GM18502 (cell line): ENCODE results near the gene MYO1D.

Experiments
- ATAC-seq: cut with Tn5 transposase; IDR thresholded peaks from one replicate; pipeline ENCODE4 v1.9.1; 2021; ENCODE audit warnings: mild to moderate bottlenecking; ENCODE audit not compliant: unreplicated experiment, poor library complexity

Gene MYO1D

DNA sequence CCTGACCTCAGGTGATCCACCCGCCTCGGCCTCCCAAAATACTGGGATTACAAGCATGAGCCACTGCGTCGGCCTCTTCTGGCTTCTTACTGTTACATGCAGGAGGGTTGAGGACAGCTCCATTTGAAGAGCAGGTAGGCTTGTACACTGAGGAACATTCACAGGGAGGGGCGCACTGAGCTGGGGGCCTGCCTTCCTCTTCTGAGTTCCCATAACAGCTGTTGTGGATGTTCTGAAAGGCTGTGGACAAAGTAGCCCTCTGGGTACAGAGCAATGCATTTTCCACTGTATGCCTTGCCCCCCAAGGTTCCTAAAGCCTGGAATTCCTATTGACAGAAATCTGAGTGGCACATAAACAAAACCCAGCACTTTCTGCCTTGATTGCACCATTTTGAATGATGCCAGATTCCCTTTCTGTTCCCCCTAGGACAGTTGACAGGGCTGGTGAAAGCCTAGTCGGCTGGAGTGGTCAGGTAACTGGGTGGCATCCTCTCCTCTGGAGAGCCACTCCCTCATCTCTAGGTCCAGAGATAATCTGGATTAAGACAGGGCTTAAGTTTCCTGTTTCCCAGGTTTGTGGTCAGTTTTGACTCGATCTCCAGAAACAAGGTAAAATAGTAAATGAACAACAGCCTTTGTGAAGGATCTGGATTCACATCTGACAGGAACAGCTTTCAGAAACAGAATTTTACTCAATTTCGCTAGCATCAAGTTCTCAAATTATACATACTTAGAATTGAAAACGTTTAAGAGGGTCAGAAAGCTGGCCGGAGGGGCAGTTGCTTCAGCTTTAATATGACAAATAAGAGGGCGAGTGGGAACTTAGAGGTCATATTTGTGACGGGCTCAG lies 391.4 kb downstream of the MYO1D start:
- no peak for ATAC-seq

DNA sequence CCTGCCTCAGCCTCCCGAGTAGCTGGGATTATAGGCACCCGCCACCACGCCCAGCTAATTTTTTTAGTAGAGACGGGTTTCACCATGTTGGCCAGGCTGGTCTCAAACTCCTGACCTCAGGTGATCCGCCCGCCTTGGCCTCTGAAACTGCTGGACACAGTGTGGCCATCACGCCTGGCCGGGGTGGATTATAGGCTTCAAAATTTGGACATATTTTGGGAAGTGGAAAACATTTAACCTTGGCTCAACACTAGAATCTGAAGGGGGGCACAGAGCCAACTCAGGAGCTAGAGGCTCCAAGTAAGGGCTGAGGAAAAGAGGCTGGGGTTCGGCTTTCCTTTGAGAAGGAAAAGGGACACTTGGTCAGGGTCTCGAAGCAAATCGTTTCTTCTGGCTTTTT lies 392.3 kb downstream of the MYO1D start:
- ATAC-seq: no peak

DNA sequence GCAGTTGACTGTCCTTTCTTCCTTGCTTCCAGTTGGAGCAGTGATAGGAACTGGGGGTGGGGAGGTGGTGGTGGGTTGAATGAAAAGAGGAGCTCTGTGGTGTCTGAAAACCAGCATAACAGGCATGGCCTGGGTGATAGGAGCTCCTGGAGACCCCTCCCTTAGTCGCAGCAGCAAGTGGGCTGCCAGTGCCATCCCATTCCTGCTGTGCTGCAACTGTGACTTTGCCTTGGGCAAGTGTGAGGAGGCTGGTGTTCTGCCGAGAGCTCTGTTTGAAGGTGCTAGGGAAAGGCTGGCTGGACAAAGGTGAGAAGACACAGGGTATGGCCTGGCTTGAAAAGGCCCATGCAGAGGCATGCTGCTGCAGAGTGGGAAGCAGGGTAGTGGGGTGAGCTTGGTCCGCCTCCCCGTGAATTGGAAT lies 392.9 kb downstream of the MYO1D start:
- no peak for ATAC-seq

DNA sequence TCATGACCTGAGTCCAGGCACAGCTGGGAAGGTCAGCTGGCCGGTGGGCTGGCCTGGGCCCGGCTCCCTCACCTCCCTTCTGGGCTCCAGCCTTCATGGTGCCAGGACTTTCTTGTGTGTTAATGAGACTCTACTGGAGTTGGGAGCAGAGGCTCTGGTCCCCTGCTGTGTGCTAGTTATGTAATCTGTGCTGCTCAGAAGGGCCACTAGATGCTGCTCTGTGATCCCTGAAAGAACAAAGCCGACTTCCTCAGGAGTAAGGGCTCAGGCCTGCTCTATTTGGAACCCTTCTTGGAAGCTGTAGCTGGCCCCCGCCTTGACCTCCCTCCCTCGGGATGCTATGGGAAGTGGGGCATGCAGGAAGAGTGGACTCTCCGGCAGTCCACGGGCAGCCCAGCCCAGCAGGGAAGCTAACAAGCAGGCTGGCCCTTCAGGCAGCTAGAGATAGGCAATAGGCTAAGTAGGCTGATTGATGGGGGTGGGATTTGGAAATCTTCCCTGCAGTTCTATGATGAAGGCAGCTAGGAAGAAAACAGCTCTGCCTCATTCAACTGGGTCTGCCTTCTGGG lies 393.4 kb downstream of the MYO1D start:
- ATAC-seq: no peak

DNA sequence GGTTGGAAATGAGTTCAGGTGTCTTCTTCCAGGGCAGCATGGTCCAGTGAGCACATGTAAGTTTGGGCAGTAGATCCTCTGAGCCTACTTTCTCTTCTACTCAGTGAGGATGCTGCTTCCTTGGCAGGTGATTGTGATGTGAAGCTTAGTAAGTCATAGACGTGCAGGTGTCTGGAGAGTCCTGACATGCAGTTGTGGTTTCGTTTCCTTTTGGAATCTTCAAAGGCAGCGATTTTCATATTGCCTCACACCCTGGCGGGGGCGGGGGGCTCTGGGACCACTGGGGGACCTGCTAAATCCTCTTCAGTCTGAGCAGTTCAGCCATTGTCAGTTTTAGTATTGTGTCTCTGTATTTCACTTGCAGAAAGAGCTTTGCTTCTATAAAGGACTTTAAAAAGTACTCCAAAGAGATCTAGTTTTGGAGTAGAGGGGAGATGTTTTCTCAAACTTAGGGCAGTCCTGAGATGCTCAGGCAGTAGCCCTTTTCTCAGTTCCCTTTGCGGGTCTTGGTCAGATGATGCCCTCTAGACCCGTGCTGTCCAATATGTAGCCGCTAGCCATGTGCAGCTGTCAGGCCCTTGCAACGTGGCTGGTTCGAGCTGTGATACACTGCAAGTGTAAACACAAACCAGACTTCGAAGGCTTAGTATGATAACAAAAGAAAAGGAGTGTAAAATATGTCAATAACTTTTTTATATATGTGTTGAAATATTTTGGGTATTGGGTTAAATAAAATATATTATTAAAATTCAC lies 394.2 kb downstream of the MYO1D start:
- no peak for ATAC-seq

DNA sequence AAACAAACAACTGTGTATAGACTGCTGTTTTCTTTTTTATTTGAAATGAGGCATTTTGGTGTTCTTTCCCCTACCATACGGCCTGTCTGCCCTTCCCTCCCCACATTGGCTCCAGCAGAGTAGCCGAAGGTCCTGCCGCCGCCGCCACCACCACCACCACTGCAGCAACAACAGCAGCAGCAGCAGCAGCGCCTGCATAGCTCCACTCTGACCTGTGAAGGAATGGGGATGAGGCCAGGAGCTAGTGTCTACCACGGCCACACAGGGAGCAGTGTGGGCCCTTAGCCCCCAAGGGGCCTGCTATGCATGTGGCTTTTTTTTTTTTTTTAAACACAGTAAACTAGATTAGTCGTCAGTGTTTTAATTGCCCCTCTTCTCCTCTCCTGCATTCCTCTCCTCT lies 395.7 kb downstream of the MYO1D start:
- no peak for ATAC-seq

DNA sequence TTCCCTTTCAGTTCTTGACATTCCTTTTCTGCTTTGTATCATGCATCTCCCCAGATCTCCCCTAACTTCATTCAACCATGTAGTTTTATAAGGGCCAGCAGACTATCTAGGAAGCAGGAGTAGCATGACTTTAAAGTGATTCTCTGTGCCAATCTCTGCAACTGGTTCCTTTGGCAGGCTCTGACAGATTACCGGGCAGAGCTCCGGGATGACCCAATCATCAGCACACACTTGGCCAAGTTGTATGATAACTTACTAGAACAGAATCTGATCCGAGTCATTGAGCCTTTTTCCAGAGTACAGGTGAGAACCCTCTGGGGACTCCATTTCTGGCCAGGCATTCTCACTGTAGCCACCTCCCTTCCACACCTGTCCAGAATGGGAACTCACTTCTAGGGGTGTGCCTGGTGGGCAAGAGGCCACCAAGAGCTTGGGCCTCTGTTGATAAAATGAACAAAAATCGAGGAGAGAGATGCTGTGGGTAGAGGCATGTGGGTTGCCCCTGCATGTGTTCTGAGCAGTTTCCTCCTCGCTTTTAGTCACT lies 397.8 kb downstream of the MYO1D start:
- ATAC-seq: no peak

DNA sequence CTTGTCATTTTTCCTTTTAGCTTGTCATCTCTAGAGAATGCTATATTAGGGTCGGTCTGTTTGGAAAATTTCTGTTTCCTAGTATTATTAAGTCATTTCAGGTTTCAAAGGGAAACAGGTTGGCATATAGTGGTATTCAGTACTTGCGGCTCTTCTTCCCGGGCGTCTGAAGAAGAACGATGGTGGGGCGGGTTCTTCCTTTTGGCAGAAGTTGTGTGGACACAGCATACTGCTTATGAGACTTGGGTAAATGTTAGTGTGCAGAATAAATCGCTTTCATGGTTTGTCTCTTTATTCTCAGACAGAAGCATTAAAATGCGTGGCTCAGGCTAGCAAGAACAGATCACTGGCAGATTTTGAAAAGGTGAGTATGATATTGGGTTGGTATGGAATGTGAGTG lies 399.7 kb downstream of the MYO1D start:
- no peak for ATAC-seq

DNA sequence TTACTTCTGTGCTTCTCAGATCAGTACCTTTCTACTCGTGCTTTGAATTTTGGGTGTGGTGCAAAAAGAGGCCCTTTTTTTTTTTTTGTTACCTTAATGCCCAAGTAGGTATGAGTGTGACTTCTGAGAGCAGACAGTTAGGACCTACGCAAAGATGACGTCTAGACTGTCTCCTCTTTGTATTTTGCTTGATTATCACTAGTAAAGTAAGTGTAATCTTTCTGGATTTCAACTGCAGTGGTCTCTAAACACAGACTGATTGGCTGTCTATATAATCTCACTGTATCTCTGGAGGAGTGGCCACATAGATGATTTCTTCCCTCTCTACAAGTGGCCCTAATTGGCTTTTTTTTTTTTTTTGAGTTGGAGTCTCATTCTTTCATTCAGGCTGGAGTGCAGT lies 401.7 kb downstream of the MYO1D start:
- no peak for ATAC-seq

DNA sequence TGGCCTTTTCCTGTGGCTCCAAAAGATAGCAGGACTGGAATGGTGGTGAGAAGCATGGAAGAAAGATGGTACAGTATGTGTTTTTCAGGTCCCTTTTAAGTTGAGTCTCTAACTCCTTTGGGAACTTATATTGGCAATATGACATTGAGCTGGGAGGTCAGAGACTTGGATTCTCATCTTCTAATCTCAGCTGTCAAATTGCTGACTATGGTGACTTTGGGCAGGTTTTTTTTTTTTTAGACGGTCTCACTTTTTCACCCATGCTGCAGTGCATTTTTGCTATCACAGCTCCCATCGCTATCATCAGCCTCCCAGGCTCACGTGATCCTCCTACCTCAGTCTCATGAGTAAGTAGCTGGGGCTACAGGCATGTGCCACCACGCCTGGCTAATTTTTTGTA lies 405.3 kb downstream of the MYO1D start:
- no peak for ATAC-seq

DNA sequence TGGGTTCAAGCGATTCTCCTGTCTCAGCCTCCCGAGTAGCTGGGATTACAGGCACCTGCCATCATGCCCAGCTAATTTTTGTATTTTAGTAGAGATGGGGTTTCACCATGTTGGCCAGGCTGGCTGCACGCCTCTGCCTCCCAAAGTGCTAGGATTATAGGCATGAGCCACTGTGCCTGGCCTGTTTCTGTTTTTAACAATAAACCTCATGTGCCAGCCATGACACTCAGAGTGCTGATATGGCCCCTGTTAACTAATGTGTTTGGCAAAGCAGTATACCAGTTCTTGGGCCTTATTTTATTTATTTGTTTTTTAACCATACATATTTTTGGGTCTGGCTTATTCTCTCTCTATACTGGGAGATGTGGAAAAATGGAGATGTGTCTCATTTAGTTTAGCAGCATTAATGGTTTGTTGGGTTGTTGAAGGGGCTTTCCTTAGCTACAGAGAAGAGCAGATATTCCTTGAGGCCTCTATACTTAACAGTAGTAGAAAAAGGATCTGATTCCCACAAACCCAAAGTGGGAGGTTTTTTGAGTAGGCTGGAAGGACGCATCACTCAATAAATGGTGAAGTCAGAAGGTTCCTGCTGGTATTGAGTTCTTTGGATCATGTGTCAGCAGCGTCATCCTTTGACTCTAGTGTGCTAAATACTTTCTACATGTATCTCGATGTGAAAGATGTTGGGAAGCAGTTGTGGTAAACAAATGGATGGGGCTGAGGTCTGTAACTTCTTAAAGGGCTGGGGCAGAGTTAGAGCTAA lies 406.3 kb downstream of the MYO1D start:
- ATAC-seq: no peak

DNA sequence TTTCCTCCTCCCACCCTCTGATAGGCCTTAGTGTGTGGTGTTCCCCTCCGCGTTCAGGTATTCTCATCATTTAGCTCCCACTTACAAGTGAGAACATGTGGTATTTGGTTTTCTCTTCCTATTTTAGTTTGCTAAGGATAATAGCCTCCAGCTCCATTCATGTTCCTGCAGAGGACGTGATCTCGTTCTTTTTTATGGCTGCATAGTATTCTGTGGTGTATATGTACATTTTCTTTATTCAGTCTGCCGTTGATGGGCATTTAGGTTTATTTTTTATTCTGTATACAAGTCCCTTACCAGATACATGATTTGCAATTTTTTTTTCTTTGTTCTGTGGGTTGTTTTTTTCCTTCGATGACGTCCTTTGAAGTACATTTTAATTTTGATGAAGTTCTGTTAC lies 409.0 kb downstream of the MYO1D start:
- no peak for ATAC-seq

DNA sequence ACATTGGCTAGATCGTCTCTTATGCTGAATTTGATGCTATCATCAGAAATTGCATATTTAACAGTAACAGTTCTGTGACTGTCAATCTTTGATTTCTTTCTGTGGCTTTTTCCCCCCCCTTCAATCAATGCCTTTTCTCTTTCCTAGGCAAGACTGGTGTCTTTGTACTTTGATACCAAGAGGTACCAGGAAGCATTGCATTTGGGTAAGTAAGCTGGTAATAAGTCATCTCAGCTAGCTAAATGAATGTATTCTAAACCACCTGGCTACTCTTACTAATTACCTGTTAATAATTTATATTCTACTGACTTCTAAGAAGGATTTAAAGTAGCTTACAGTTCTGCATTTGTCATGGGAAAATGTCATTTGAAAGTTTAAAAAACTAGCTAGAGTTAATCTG lies 412.6 kb downstream of the MYO1D start:
- no peak for ATAC-seq

DNA sequence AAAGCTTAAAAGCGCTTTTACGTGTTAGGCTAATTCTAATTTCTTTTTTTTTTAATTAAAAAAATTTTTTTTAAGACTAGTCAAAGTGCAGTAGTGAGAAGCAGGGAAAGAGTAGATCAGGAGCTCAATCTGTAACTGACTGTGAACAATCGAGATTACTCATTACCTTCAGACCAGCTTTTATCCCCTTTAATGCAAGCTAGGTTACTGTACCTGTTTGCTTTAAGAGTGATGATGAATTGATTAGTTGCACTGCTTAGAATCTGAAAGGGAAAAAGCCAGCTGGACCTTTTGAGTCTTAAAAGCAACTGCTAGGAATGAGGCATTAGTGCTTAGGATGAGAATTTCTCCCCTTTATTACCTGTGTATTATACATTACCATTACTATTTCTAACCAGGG lies 413.6 kb downstream of the MYO1D start:
- no peak for ATAC-seq

DNA sequence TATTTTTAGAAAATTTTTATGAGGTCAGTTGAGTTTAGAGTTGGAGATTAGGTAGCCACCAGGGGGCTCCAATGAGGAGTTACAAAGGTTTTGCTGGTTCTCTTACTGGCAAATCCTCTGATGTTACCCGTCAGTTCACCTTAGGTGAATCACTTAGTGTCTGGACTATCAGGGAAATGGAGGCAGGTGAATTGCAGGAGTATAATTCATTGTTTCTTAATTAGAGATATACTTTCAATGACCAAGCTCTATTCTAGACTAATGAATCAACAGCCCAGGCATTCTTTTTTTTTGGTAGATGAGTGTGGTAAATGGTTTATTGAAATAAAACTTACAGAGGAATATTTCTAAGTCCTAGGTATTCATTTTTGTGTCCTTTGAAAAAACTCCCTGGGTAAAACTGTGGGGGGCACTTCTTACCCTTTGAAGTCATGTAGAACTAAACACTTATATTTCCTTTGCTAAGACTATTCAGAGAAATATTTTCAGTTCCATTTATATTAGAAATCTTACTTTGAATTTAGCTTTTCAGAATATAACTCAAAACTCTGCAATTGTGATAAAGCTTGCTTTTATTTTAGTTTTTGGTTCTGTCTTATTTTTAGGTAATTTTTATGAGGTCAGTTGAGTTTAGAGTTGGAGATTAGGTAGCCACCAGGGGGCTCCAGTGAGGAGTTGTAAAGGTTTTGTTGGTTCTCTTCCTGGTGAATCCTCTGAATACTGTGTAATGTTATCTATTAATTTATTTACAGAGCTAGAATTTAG lies 414.9 kb downstream of the MYO1D start:
- ATAC-seq: no peak

DNA sequence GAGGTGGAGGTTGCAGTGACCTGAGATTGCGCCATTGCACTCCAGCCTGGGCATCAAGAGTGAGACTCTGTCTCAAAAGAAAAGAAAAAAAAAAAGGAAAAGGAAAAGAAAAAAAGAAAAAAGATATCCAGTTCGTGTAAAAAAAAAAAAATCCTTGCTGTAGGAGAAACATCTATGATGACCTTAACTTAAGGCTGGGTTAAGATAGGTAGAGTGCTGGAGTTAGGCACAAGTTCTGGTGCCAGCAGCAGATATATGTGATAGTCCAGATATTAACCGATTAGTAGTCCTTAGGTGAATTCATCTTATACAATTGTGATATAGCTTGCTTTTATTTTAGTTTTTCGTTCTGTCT lies 415.4 kb downstream of the MYO1D start:
- ATAC-seq: no peak

DNA sequence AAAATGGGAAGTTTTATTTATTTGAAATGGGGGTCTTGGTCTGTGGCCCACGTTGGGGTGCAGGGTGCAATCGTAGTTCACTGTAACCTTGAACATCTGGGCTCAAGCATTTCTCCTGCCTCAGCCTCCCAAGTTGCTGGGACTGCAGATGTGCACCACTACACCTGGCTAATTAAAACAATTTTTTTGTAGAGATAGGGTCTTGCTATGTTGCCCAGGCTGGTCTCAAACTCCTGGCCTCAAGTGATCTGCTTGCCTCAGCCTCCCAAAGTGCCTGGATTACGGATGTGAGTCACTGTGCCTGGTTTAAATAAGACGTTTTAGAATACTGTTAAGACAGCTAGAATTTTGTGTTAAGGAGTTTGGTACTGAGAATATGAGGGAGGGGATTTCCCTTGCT lies 416.9 kb downstream of the MYO1D start:
- ATAC-seq: no peak

DNA sequence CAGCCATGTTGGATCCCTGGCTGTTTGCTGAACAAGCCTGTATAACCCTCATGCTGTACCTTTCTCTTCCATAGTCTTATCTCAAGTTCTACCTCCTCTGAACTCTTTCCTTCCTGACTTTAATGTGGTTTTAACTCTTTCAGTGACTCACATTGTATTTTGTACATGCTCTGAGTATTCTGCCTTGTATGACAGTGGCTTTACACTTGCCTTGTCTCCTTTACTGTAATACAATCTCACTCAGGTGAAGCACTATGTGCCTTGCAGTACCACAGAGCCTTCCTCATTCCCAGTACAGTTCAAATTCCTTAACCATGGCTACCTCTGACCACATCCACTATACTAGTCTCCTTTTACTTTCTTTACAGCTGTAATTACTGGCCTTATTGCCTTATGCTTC lies 418.6 kb downstream of the MYO1D start:
- ATAC-seq: no peak

DNA sequence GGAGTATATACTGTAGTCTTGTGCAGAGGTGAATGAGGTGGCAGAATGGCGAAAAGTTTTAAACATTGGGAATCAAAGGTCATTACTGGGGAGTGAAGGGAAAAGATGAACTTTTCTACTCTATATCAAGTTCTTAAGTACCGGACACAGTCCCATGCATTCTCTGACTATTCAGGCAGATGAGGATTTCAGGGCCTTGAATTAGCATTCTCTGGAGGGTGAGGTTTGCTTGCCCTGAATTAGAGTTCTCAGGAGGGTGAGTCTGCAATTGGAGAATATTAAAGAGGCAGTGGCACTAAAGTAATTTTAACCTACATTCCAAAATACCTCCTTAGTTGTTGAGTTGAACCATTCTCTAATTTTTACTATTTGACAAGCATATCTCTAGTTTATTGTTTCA lies 423.6 kb downstream of the MYO1D start:
- no peak for ATAC-seq

DNA sequence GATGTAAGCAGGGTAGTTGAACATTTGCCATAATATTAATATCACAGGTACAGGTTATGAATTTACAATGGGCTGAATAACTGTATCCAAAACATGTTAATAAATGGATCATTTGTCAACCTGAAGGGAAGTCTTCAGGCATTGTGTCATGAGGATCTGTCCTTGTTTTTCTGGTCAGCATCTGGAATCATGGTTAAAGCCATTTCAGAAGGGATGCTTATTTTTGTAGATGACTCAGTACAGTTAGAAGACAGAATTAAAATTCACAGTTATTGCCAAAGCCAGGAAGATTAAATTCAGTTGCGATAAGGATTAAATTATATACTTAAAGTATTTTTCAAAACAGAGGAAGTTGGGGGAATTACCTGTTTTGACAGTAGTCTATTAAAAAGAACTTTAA lies 424.6 kb downstream of the MYO1D start:
- ATAC-seq: no peak
